AG04449 (cell line): ENCODE results near the gene CLEC14A.

Experiments
- CTCF ChIA-PET: fragments of 350-600 bp; formaldehyde crosslinking; extraction: SDS; loops from one replicate; lab custom pipeline; 2021; ENCODE audit warnings: antibody characterized with exemption; lab: Yijun Ruan, JAX
- POLR2A ChIA-PET: fragments of 400-600, 350-600 bp; formaldehyde crosslinking; extraction: SDS; loops from one replicate; lab custom pipeline; 2020; ENCODE audit warnings: antibody characterized with exemption, inconsistent platforms; lab: Yijun Ruan, JAX
- DNase-seq: peaks from one replicate; pipeline ENCODE4 v3.0.0-alpha.2; 2010; ENCODE audit warnings: low read depth, low spot score
- H3K4me3 ChIP-seq: 2 replicates; pipeline ENCODE4 v1.5.1; 2011; ENCODE audit warnings: low read depth, mild to moderate bottlenecking, control low read depth, low read length
- TF ChIP-seq, protein P1 (sequence below): IDR thresholded peaks from one replicate; pipeline ENCODE4 v1.5.1; 2011; ENCODE audit warnings: mild to moderate bottlenecking, moderate library complexity, low read length, control low read depth, inconsistent platforms; ENCODE audit not compliant: insufficient read depth; ENCODE audit errors: missing control alignments

Gene CLEC14A

DNA sequence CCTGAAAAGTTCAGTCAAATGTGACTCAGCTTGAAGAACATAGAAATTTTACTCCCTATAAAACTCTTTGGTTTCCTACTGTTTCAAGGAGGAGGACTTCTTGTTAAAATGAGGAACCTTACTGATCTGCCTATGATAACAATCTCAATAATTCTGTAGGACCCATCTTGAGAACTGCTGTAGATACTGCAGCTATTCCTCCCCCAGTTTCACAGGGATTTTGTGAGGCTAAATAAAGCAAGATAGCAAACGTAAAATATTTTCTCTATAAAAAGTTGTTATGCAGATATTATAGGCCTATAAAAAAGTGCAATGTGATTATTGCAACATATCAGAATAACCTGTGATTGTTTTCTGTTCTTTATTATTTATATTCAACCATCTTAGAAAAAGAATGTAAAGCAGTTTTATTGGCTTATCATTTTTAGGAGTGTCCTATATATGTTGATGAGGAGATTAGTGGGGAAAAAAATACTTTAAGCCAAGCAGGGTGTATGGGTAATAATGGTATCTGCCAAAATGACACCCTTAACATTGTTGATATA is 12.1 kb downstream of the CLEC14A start:
- ChIA-PET CTCF (interaction anchor here (0.9 kb wide), 1 partner anchor 11 kb away, joined by 3 read pairs; no protein-coding TSS in a partner anchor), POLR2A (no interaction called here)
- TF ChIP-seq, protein P1, sequence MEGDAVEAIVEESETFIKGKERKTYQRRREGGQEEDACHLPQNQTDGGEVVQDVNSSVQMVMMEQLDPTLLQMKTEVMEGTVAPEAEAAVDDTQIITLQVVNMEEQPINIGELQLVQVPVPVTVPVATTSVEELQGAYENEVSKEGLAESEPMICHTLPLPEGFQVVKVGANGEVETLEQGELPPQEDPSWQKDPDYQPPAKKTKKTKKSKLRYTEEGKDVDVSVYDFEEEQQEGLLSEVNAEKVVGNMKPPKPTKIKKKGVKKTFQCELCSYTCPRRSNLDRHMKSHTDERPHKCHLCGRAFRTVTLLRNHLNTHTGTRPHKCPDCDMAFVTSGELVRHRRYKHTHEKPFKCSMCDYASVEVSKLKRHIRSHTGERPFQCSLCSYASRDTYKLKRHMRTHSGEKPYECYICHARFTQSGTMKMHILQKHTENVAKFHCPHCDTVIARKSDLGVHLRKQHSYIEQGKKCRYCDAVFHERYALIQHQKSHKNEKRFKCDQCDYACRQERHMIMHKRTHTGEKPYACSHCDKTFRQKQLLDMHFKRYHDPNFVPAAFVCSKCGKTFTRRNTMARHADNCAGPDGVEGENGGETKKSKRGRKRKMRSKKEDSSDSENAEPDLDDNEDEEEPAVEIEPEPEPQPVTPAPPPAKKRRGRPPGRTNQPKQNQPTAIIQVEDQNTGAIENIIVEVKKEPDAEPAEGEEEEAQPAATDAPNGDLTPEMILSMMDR: no peak
- DNase-seq: no peak
- no peak overlapping the region for H3K4me3 ChIP-seq

DNA sequence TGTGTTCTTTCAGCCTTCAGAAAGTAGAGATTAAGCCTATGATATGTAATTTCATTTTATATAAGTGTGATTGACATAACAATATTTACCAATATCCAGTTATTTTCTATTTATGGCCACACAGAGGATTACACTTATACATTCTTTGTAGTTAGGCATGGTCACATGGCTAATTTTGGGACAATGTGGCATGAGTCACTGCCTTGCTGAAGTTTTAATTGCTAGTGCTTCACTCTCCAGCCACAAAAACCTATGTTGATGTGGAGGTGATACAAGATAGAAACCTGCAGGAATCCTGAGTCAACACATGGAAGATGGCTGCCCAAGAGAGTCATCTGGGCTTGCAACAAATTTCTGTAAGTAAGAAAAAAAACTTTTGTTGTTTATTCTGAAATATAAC is 17.0 kb downstream of the CLEC14A start:
- DNase-seq: no peak
- no peak overlapping the region for H3K4me3 ChIP-seq
- POLR2A ChIA-PET: no interaction called here
- CTCF ChIA-PET: interaction anchor here (2.6 kb wide), 1 partner anchor 361 kb away, joined by 7 read pairs; no protein-coding TSS in a partner anchor
- TF ChIP-seq, protein P1: no peak

DNA sequence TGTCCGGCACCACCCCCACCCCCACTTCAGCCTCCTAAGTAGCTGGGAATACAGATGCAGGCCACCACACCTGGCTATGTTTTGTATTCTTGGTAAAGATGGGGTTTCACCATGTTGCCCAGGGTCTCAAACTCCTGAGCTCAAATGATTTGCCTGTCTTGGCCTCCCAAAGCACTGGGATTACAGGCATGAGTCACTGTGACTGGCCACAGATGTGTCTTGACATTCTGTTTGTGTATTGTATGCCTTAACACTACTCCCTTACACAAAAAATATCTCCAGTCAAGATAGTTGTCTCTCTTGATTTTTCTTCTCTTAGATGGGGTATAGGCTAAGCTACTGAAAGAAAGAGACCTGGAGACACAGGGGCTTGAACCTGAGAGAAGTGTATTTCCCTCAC is 17.6 kb downstream of the CLEC14A start:
- no peak for DNase-seq
- H3K4me3 ChIP-seq: no peak overlapping the region
- TF ChIP-seq, protein P1: no peak
- CTCF ChIA-PET: interaction anchor here (1.0 to 2.6 kb wide), 4 partner anchors 11 to 362 kb away, joined by 4 to 7 read pairs (median 4); no protein-coding TSS in a partner anchor
- POLR2A ChIA-PET: interaction anchor here (0.6 kb wide), 1 partner anchor 15 kb away, joined by 3 read pairs; no protein-coding TSS in a partner anchor

DNA sequence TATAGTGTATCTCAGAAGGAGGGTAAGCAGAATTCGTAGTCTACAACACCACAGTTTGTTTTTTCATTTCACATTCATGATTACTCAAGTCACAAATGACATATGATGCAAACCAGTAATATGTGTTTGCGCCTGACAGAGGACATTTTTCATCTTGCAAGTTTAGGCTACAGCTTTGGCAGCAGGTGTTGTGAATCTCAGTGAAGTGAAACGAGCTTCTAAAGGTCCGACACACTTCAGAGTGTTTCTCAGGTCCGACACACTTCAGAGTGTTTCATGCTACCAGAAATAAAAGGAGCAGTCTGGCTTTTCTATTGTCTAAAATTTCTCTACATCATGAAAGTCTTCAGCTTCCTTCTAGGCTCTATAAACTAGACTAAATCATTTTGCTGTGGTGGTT is 22.7 kb downstream of the CLEC14A start:
- TF ChIP-seq, protein P1: no peak
- CTCF ChIA-PET: interaction anchor here (1.0 to 1.2 kb wide), 3 partner anchors 11 to 36 kb away, joined by 3 read pairs; no protein-coding TSS in a partner anchor

DNA sequence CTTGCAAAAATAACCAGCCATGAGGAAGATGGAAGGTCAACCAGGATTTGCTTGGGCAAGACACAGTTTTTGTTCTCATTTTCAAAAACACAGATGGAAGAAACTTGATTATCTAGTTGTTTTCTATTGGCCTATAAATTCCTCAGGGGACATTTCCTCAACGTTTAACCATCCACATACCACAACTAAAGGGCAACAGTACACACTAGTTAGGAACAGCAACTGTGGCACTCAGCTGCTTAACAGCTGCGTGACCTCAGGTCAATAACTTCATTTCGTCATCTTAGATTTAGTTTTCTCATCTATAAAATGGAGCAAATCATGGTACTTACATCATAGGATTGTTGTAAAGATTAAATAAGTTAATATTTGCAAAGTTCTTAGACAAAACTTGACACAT is 29.5 kb downstream of the CLEC14A start:
- TF ChIP-seq, protein P1: no peak
- POLR2A ChIA-PET: no interaction called here
- no peak overlapping the region for H3K4me3 ChIP-seq
- DNase-seq: no peak
- CTCF ChIA-PET: no interaction called here

More for the DNA sequence above, 22.7 kb downstream of the CLEC14A start:
- no peak for DNase-seq
- H3K4me3 ChIP-seq: no peak overlapping the region
- POLR2A ChIA-PET: no interaction called here

DNA sequence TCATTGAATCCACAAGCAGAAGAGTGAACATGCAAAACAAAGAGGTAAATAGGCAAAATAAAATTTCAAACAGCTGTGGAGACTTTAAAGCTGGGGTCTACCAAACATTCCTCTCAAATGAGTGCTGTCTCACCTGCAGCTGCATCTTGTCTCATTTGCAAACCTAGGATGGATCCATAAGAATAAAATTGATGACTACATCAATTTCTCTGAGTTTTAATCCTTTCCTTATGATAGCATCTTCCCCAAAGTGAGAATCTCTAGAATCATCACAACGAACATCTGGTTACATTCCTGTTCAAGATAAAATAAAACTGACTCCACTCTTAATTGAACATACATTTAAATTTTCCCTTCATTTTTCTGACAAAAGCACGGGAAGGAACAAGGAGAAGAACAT is 29.9 kb downstream of the CLEC14A start:
- ChIA-PET POLR2A (no interaction called here), CTCF (no interaction called here)
- H3K4me3 ChIP-seq: no peak overlapping the region
- no peak for DNase-seq
- TF ChIP-seq, protein P1: no peak
